OCI-LY1 (cell line): ENCODE measurements around the gene FNTB.
A peak's percentile ranks its signal among the peaks of the same experiment; 100 is the strongest.

ENCODE experiments used
- H2AFZ ChIP-seq: fragments of 200-600 bp; sonication (generic), shearing (Covaris generic); 2 replicates; pipeline ENCODE4 v1.6.0; 2014; ENCODE audit warnings: antibody characterized with exemption, mild to moderate bottlenecking, low read length
- H3F3A ChIP-seq: fragments of 200-600 bp; sonication (generic), shearing (Covaris generic); 2 replicates; pipeline ENCODE4 v1.6.0; 2014; ENCODE audit warnings: mild to moderate bottlenecking, antibody characterized with exemption, low read length, moderate library complexity; ENCODE audit not compliant: insufficient read depth
- H3K27ac ChIP-seq: fragments of 200-600 bp; sonication (generic); 2 replicates; pipeline ENCODE4 v1.5.1; 2014; ENCODE audit warnings: low read length, mixed run types, mild to moderate bottlenecking, low read depth; ENCODE audit not compliant: poor library complexity, severe bottlenecking
- H3K27me3 ChIP-seq: fragments of 200-600 bp; sonication (generic); 2 replicates; pipeline ENCODE4 v1.6.0; 2014; ENCODE audit warnings: antibody characterized with exemption, mild to moderate bottlenecking, low read length, moderate library complexity; ENCODE audit not compliant: insufficient read depth
- H3K36me3 ChIP-seq: fragments of 200-600 bp; sonication (generic); 2 replicates; pipeline ENCODE4 v1.6.1; 2014; ENCODE audit warnings: mild to moderate bottlenecking, antibody characterized with exemption, low read length, moderate library complexity, mixed read lengths; ENCODE audit not compliant: insufficient read depth
- H3K4me1 ChIP-seq: fragments of 200-600 bp; sonication (generic); 2 replicates; pipeline ENCODE4 v1.5.1; 2014; ENCODE audit warnings: mild to moderate bottlenecking, low read length, moderate library complexity; ENCODE audit not compliant: insufficient read depth, severe bottlenecking
- H3K4me2 ChIP-seq: fragments of 200-600 bp; sonication (generic), shearing (Covaris generic); 2 replicates; pipeline ENCODE4 v1.6.1; 2014; ENCODE audit warnings: low read length
- H3K4me3 ChIP-seq: fragments of 200-600 bp; sonication (generic); 2 replicates; pipeline ENCODE4 v1.5.1; 2014; ENCODE audit warnings: low read length, low read depth, mild to moderate bottlenecking, mixed read lengths; ENCODE audit not compliant: poor library complexity, severe bottlenecking
- H3K79me2 ChIP-seq: fragments of 200-600 bp; shearing (Covaris generic); 2 replicates; pipeline ENCODE4 v1.6.1; 2016; ENCODE audit warnings: mixed run types, low read length, mixed read lengths; ENCODE audit not compliant: insufficient read depth
- H3K9ac ChIP-seq: fragments of 200-600 bp; sonication (generic), shearing (Covaris generic); 2 replicates; pipeline ENCODE4 v1.6.1; 2014; ENCODE audit warnings: mild to moderate bottlenecking, low read length, mixed read lengths
- H3K9me2 ChIP-seq: fragments of 200-600 bp; sonication (generic), shearing (Covaris generic); 2 replicates; pipeline ENCODE4 v1.6.1; 2014; ENCODE audit warnings: low read depth, mild to moderate bottlenecking, low read length, mixed read lengths
- H3K9me3 ChIP-seq: fragments of 200-600 bp; shearing (Covaris generic); 2 replicates; pipeline ENCODE4 v1.6.1; 2014; ENCODE audit warnings: low read length, mixed read lengths
- H4K20me1 ChIP-seq: fragments of 200-600 bp; sonication (generic), shearing (Covaris generic); 2 replicates; pipeline ENCODE4 v1.6.0; 2016; ENCODE audit warnings: mild to moderate bottlenecking, low read length; ENCODE audit not compliant: insufficient read depth
- EZH2 ChIP-seq: fragments of 200-600 bp; sonication (generic), shearing (Covaris generic); IDR thresholded peaks from 2 replicates; pipeline ENCODE4 v1.8.0; 2017; ENCODE audit warnings: borderline replicate concordance, mixed run types, mild to moderate bottlenecking, antibody characterized with exemption, low read length, moderate library complexity, mixed read lengths
- TF ChIP-seq, protein P1 (sequence below): fragments of 200-600 bp; sonication (generic), shearing (Covaris generic); IDR thresholded peaks from 2 replicates; pipeline ENCODE4 v1.5.1; 2017; ENCODE audit warnings: mild to moderate bottlenecking, antibody characterized with exemption, low read length, moderate library complexity, mixed read lengths

Gene FNTB

DNA sequence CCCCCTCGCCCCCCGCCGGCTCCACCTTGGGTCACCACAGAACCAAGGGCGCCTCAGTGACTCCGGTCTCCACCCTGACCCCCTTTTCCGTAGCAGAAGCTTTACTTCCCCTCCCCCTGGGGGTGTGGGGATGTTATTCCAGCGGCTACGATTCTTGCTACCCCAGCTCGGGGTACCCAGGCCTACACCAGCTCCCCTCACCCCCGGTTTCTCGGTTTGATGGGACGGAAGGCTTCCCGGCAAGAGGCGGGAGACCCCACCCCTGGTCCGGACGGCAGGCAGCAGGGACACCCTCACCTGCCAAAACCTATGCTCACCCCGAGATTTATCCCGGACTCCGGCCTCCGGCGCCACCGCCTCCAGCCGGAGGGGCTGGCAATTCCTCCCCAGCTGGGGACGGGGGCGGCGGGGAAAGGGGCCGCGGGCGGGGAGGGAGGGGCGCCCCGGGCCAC lies 15.2 kb upstream of the FNTB start:
- H3K9ac ChIP-seq = peak overlapping the region; percentile 43; the same call in 1 of the 2 replicates
- H3K4me3 ChIP-seq = peak overlapping the region; percentile 58
- no peaks in the 10 kb centered on the region for H3K36me3 ChIP-seq
- H3K27ac ChIP-seq = no peak overlapping the region
- H3F3A ChIP-seq = no peaks in the 10 kb centered on the region
- peaks cover 6% of the 10 kb centered on the region; the same call in 1 of the 2 replicates for H3K27me3 ChIP-seq
- H3K4me2 ChIP-seq = peak overlapping the region; percentile 73
- H3K9me3 ChIP-seq = no peaks in the 10 kb centered on the region
- H3K9me2 ChIP-seq = no peaks in the 10 kb centered on the region
- no peaks in the 10 kb centered on the region for H4K20me1 ChIP-seq
- peaks cover 11% of the 10 kb centered on the region for H3K4me1 ChIP-seq
- H3K79me2 ChIP-seq = no peaks in the 10 kb centered on the region
- no peak for TF ChIP-seq EZH2
- TF ChIP-seq, protein P1, sequence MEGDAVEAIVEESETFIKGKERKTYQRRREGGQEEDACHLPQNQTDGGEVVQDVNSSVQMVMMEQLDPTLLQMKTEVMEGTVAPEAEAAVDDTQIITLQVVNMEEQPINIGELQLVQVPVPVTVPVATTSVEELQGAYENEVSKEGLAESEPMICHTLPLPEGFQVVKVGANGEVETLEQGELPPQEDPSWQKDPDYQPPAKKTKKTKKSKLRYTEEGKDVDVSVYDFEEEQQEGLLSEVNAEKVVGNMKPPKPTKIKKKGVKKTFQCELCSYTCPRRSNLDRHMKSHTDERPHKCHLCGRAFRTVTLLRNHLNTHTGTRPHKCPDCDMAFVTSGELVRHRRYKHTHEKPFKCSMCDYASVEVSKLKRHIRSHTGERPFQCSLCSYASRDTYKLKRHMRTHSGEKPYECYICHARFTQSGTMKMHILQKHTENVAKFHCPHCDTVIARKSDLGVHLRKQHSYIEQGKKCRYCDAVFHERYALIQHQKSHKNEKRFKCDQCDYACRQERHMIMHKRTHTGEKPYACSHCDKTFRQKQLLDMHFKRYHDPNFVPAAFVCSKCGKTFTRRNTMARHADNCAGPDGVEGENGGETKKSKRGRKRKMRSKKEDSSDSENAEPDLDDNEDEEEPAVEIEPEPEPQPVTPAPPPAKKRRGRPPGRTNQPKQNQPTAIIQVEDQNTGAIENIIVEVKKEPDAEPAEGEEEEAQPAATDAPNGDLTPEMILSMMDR = no peak
- H2AFZ ChIP-seq = no peak overlapping the region

DNA sequence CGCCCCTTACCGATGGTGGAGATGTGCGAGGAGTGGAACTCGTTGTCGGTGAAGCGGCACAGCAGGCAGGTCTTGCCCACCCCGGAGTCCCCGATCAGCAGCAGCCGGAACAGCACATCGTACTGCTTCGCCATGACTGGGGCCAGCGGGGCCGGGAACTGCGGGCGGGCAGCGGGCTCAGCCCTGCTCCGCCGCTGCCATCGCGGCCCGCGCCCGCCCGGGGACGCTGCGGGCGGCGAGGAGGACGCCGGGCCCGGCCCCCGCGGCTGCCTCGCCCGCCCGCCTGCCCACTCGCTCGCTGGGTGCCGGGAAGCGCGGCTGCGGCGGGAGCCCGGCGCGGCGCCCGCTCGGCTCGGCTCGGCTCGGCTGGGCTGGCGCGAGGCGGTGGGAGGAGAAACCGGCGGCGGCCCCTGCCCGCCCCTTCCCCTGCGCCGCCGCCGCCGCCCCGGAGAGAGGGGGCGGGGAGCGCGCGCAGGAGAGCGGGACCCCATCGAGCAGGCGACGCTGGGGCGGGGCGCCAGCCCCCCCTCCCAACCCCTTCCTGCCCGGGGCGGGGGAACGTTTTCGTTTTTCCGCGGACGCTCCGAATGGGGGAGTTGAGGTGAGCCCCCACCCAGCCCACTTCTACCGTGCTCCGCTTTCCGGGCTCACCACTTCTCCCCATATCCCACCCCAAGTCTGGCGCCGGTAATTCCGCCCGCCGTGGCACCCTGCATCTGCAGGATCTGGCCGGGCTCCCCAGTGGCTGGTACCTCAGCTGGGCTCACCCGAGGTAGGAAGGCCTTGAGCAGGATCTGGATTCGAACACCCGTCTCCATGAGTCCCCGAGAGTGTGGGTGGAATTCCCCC lies 14.5 kb upstream of the FNTB start, which contains the start of gene RAB15:
RAB15 (minus strand) TSS at position 394 of the 849 bp plus-strand sequence; CDS start at position 134, 260 bp downstream.
- Histone ChIP-seq H4K20me1 (no peaks in the 10 kb centered on the region), H3K9me3 (no peaks in the 10 kb centered on the region), H3K4me1 (peaks cover 11% of the 10 kb centered on the region), H3K9me2 (no peaks in the 10 kb centered on the region), H3K27ac (no peak within 1 kb of the TSS), H3K4me3 (peak within 1 kb of the TSS; percentile 62), H3K4me2 (peak within 1 kb of the TSS; percentile 73), H3K27me3 (peaks cover 6% of the 10 kb centered on the region; the same call in 1 of the 2 replicates), H3F3A (no peaks in the 10 kb centered on the region), H2AFZ (no peak within 1 kb of the TSS), H3K9ac (peak within 1 kb of the TSS; percentile 45; the same call in 1 of the 2 replicates), H3K79me2 (no peaks in the 10 kb centered on the region), H3K36me3 (no peaks in the 10 kb centered on the region)
- no peak for TF ChIP-seq EZH2
- TF ChIP-seq, protein P1 = no peak

DNA sequence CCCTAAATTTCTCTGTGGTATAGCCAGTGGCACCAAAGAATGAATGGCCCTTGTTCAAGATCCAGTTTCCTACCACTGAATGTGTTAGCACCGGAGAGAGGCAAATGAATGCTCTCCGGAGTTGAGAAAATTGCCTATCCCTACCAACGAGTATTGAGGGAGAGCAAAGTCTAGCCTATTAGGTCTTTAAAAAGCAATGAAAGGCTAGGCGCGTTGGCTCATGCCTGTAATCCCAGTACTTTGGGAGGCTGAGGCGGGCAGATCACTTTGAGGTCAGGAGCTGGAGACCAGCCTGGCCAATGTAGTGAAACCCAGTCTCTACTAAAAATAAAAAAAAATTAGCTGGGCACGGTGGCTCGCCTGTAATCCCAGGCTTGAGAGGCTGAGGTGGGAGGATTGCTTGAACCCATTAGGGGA lies 13.7 kb upstream of the FNTB start:
- Histone ChIP-seq H2AFZ (no peak overlapping the region), H3K4me2 (no peak overlapping the region), H3K27ac (no peak overlapping the region), H3K9me3 (no peaks in the 10 kb centered on the region), H3K4me3 (no peak overlapping the region), H3K79me2 (no peaks in the 10 kb centered on the region), H3K9ac (no peak overlapping the region), H3F3A (no peaks in the 10 kb centered on the region), H3K36me3 (no peaks in the 10 kb centered on the region), H4K20me1 (no peaks in the 10 kb centered on the region), H3K4me1 (peaks cover 11% of the 10 kb centered on the region), H3K9me2 (no peaks in the 10 kb centered on the region), H3K27me3 (peaks cover 6% of the 10 kb centered on the region; the same call in 1 of the 2 replicates)
- TF ChIP-seq, protein P1 = no peak
- no peak for TF ChIP-seq EZH2
